Measurements from ENCODE around the gene OFD1.

Gene OFD1

GRCh38 chrX:13790206-13791131 lies 55.9 kb downstream of the OFD1 start:
- no peak overlapping the region for H3K4me3 ChIP-seq (ENCODE audit: low read depth, low read length)

DNA sequence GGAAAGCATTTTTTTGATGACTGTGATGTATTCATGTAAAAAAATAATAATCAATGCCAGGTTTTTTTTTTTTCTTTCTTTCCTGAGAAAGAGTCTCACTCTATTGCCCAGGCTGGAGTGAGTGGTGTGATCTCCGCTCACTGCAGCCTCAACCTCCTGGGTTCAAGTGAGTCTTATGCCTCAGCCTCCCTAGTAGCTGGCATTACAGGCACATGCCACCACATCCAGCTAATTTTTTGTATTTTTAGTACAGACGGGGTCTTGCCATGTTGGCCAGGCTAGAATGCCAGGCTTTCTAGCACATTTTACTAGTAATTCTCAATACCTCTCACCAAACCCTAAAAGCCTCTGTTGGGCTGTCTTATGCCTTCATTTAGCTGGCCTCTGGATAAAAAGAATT lies 56.6 kb downstream of the OFD1 start:
- no peak overlapping the region for H3K4me3 ChIP-seq (ENCODE audit: low read depth, low read length)

GRCh38 chrX:13791559-13791958 lies 57.0 kb downstream of the OFD1 start:
- no peak overlapping the region for H3K4me3 ChIP-seq (ENCODE audit: low read depth, low read length)

GRCh38 chrX:13793897-13794296 lies 59.3 kb downstream of the OFD1 start:
- H3K4me3 ChIP-seq (ENCODE audit: low read depth, low read length), result no peak overlapping the region

DNA sequence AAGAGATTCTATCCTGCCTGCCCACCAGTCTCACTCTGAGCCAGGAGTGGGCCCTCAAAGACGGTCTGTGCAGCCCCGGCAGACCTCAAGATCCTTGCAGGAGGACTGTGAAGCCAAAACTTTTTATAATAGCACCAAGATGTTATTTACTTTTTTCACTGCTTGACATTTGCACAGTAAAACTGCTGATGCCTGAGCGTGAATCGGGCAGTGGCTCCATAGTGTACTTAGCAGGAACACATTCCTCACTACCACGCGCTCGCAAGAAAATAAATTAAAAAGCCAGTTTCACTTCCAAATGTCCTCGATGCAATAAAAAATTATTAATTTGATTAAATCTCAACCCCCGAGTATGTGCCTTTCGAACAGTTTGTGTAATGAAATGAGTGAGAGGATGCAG lies 59.9 kb downstream of the OFD1 start:
- H3K4me3 ChIP-seq (ENCODE audit: low read depth, low read length), result no peak overlapping the region

DNA sequence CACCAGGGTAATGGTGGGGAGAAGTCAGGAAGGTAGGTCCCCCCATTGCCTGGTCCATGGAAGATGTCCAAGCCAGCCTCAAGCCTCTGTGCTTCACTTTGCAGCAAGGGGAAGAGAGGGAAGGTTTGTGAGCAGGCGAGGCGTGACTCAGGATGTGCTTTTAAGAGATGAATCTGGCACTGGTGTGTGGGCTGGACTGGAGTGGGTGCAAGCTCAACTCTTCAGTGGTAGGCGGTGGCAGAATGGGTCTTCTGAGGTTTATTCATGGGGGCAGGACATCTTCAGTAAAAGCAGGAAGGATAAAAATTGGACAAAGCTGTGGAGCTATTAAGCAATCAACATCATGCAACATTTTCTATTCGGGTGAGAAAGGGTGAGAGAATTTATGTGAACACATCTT lies 63.0 kb downstream of the OFD1 start:
- no peak overlapping the region for H3K4me3 ChIP-seq (ENCODE audit: low read depth, low read length)

GRCh38 chrX:13798184-13798583 lies 63.6 kb downstream of the OFD1 start:
- no peak overlapping the region for H3K4me3 ChIP-seq (ENCODE audit: low read depth, low read length)

- no peak overlapping the region for H3K4me3 ChIP-seq (ENCODE audit: low read depth, low read length)
Observed at GRCh38 chrX:13803116-13803515, 68.6 kb downstream of the OFD1 start.

DNA sequence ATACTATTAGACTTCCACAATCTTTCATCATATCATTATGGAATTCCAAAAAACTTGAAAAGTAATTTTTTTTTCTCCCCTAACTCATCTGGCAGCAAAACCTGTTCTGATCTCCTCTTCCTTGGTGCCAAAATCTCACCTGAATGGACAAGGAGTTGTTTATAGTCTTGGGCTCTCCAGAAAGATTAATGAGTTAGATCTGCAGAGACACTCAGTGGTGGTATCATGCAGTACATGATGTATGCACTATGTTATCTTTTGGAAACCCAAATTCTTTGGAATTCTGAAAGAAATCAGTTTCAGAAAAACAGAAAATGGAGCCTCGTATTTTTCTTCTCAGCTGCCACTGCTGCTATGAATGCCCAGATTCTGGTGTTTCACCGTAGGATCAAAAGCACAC lies 70.7 kb downstream of the OFD1 start:
- no peak overlapping the region for H3K4me3 ChIP-seq (ENCODE audit: low read depth, low read length)

GRCh38 chrX:13808293-13808692 lies 73.7 kb downstream of the OFD1 start:
- H3K4me3 ChIP-seq (ENCODE audit: low read depth, low read length), result no peak overlapping the region

DNA sequence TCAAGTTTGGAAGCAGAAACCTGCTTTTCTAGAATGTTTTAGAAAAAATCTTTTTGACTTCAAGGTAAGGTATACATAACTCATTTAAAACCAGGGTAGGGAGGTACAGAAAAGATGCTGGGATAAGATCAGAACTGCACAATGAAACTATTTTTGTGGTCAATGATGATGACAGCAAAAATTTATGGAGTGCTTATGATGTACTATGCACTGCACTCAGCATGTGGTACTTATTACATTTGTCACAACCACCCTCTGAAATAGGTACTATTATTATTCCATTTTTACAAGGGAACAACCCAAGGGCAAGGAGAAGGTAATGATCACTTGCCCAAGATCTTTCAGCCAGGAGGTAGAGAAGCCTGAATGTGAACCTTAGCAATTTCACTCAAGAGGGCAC lies 74.3 kb downstream of the OFD1 start:
- no peak overlapping the region for H3K4me3 ChIP-seq (ENCODE audit: low read depth, low read length)

- H3K4me3 ChIP-seq (ENCODE audit: low read depth, low read length), result no peak overlapping the region
Observed at GRCh38 chrX:13815664-13816063, 81.1 kb downstream of the OFD1 start.

GRCh38 chrX:13816176-13816575 lies 81.6 kb downstream of the OFD1 start:
- H3K4me3 ChIP-seq (ENCODE audit: low read depth, low read length), result no peak overlapping the region

DNA sequence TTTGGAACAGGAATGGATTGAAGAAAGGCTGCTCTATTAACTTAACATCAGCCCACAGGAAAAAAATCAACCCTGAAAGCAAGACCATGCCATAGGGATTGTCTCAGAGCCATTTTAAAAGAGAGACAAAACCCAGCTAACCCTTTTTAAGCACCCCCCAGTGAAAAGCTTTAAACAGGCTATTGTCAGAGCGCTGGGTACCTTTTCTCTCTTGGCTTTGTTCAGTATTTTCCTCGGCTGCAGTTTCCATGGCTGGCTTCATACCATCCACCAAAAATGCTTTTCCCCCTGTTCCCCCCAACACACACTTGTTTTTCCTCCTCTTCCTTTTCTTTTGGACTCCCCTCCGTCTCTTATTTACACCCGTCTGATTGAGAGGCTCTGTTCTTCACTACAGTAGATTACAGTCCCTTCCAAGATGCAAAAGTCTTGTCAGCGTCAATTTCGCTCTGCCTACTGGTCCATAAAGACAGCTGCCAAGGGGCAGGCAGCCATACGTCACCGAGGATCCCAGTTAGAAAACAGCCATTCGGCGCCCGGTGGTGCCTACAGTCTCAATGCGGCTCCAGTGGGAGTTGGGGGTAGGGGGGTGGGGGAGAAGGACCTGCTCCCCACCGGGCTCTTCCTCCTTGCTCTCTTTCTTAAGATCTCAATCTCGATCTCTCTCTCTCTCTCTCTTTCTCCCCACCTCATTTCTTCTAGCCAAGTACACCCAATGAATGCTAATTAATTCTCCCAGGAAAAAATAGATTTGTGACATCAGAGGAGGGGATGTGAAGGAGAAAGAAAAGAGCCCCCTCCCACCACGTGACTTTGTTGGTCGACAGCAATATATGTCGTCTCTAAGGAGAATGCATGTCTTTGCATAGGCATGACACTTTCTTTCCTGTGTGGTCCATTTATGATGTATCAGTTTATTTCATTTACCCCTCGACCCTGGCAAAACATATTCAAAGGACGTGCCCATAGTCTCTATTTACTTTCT lies 82.4 kb downstream of the OFD1 start, which contains the start of gene GPM6B:
GPM6B (minus strand) TSS at position 451 of the 985 bp plus-strand sequence; CDS start at position 262, 189 bp downstream.
- no peak within 1 kb of the TSS for H3K4me3 ChIP-seq (ENCODE audit: low read depth, low read length)

Measured in iPS-11a (cell line).